Mammary epithelial cell (primary cell): ENCODE data around the gene SLC25A39.
"Not testable (repeated sequence)": the region's sequence is repeated elsewhere in the genome, so short reads cannot be mapped to it uniquely, and the experiment has no call there.

Experiments used
- EZH2 ChIP-seq: IDR thresholded peaks from 2 replicates; pipeline ENCODE4 v1.6.1; 2012; ENCODE audit warnings: low read length, inconsistent platforms, borderline replicate concordance
- TF ChIP-seq, protein P1 (sequence below), 2 donors: IDR thresholded peaks in 1 of 2; conservative IDR thresholded peaks in 1 of 2; 2 replicates each; pipeline ENCODE4 v1.5.1; 2011 to 2012; ENCODE audit warnings: inconsistent platforms in 2 of 2, low read length in 2 of 2, mild to moderate bottlenecking in 2 of 2, control low read depth in 1 of 2, low read depth in 1 of 2; ENCODE audit not compliant: insufficient read depth in 1 of 2; ENCODE audit errors: extremely low read depth in 1 of 2

DNA sequence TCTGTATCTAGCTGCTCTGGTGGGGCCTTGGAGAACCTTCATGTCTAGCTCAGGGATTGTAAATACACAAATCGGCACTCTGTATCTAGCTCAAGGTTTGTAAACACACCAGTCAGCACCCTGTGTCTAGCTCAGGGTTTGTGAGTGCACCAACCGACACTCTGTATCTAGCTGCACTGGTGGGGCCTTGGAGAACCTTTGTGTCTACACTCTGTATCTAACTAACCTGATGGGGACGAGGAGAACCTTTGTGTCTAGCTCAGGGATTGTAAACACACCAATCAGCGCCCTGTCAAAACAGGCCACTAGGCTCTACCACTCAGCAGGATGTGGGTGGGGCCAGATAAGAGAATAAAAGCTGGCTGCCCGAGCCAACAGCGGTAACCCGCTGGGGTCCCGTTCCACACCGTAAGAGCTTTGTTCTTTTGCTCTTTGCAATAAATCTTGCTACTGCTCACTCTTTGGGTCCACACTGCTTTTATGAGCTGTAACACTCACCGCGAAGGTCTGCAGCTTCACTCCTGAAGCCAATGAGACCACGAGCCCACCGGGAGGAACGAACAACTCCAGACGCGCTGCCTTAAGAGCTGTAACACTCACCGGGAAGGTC lies 44.9 kb upstream of the SLC25A39 start:
- TF ChIP-seq, protein P1, sequence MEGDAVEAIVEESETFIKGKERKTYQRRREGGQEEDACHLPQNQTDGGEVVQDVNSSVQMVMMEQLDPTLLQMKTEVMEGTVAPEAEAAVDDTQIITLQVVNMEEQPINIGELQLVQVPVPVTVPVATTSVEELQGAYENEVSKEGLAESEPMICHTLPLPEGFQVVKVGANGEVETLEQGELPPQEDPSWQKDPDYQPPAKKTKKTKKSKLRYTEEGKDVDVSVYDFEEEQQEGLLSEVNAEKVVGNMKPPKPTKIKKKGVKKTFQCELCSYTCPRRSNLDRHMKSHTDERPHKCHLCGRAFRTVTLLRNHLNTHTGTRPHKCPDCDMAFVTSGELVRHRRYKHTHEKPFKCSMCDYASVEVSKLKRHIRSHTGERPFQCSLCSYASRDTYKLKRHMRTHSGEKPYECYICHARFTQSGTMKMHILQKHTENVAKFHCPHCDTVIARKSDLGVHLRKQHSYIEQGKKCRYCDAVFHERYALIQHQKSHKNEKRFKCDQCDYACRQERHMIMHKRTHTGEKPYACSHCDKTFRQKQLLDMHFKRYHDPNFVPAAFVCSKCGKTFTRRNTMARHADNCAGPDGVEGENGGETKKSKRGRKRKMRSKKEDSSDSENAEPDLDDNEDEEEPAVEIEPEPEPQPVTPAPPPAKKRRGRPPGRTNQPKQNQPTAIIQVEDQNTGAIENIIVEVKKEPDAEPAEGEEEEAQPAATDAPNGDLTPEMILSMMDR (conservative IDR thresholded peaks at IDR 0.05 in 1 of 2, IDR thresholded peaks at IDR 0.05 in 1 of 2; ENCODE audit: extremely low read depth in 1 of 2, insufficient read depth in 1 of 2, low read depth in 1 of 2, low read length in 2 of 2), result not testable (repeated sequence)
- not testable (repeated sequence) for TF ChIP-seq EZH2
